GM23338 (cell line): ENCODE data around the gene ABCA4. TPM values are rescaled to one million over a fixed set of nuclear protein-coding genes. Genes with fewer than 3 reads are reported as not detected.
"Not testable (repeated sequence)": the region's sequence is repeated elsewhere in the genome, so short reads cannot be mapped to it uniquely, and the experiment has no call there.

Source experiments
- ATAC-seq: fragments of 200-7000 bp; cut with Tn5 transposase; 3 replicates; pipeline ENCODE4 v1.9.1; 2020
- DNase-seq: peaks from one replicate; pipeline ENCODE4 v3.0.0-alpha.2; 2015; ENCODE audit warnings: low spot score
- H2AFZ ChIP-seq: fragments of 200-600 bp; sonication (generic); 2 replicates; pipeline ENCODE4 v1.8.0; 2016; ENCODE audit warnings: antibody characterized with exemption, mild to moderate bottlenecking, moderate library complexity
- H3F3A ChIP-seq: fragments of 200-600 bp; sonication (generic); replicated peaks from 2 replicates; pipeline ENCODE4 v1.8.0; 2017; ENCODE audit warnings: antibody characterized with exemption, mixed run types, low read depth
- H3K27ac ChIP-seq: fragments of 200-600 bp; sonication (generic); 2 replicates; pipeline ENCODE4 v1.6.1; 2016; ENCODE audit warnings: low read depth
- H3K27me3 ChIP-seq: fragments of 200-600 bp; sonication (generic); 2 replicates; pipeline ENCODE4 v1.8.0; 2016; ENCODE audit warnings: mild to moderate bottlenecking, mixed run types, moderate library complexity; ENCODE audit not compliant: insufficient read depth
- H3K36me3 ChIP-seq: fragments of 200-600 bp; sonication (generic); 2 replicates; pipeline ENCODE4 v1.8.0; 2016; ENCODE audit warnings: mild to moderate bottlenecking; ENCODE audit not compliant: insufficient read depth
- H3K4me1 ChIP-seq: fragments of 200-600 bp; sonication (generic); 2 replicates; pipeline ENCODE4 v1.8.0; 2016; ENCODE audit warnings: mild to moderate bottlenecking, moderate library complexity; ENCODE audit not compliant: insufficient read depth
- H3K4me2 ChIP-seq: fragments of 200-600 bp; sonication (generic); 2 replicates; pipeline ENCODE4 v1.7.1; 2017; ENCODE audit warnings: mixed run types
- H3K4me3 ChIP-seq: fragments of 200-600 bp; sonication (generic); 2 replicates; pipeline ENCODE4 v1.6.1; 2016; ENCODE audit warnings: mixed run types
- H3K79me2 ChIP-seq: fragments of 200-600 bp; sonication (generic); replicated peaks from 2 replicates; pipeline ENCODE4 v1.8.0; 2017; ENCODE audit warnings: mild to moderate bottlenecking; ENCODE audit not compliant: insufficient read depth
- H3K9me2 ChIP-seq: fragments of 200-600 bp; sonication (generic); 2 replicates; pipeline ENCODE4 v1.8.0; 2017; ENCODE audit not compliant: insufficient read depth
- H4K20me1 ChIP-seq: fragments of 200-600 bp; sonication (generic); replicated peaks from 2 replicates; pipeline ENCODE4 v1.8.0; 2017; ENCODE audit warnings: mild to moderate bottlenecking; ENCODE audit not compliant: insufficient read depth
- H3K27ac Mint-ChIP-seq: 2 replicates; pipeline ENCODE4 v1.8.0; 2020; ENCODE audit warnings: inconsistent platforms, mild to moderate bottlenecking, moderate library complexity, mixed read lengths
- H3K27me3 Mint-ChIP-seq: 3 replicates; pipeline ENCODE4 v1.8.0; 2022; ENCODE audit warnings: low read depth, mild to moderate bottlenecking, moderate library complexity, mixed read lengths, inconsistent platforms; ENCODE audit not compliant: insufficient read depth, poor library complexity
- H3K36me3 Mint-ChIP-seq: 3 replicates; pipeline ENCODE4 v1.8.0; 2021; ENCODE audit warnings: low read depth, mild to moderate bottlenecking, inconsistent platforms, moderate library complexity, mixed read lengths
- H3K4me1 Mint-ChIP-seq: 3 replicates; pipeline ENCODE4 v1.8.0; 2020; ENCODE audit warnings: mild to moderate bottlenecking, inconsistent platforms, mixed read lengths
- H3K4me3 Mint-ChIP-seq: 3 replicates; pipeline ENCODE4 v1.8.0; 2021; ENCODE audit warnings: moderate library complexity, mild to moderate bottlenecking, inconsistent platforms, mixed read lengths
- H3K9me3 Mint-ChIP-seq: 3 replicates; pipeline ENCODE4 v1.8.0; 2020; ENCODE audit warnings: moderate library complexity, mild to moderate bottlenecking, inconsistent platforms, mixed read lengths
- CREB1 ChIP-seq: fragments of 250-450 bp; sonication (Bioruptor Pico); IDR thresholded peaks from 2 replicates; pipeline ENCODE4 v1.5.0; 2020; ENCODE audit warnings: low read depth, mild to moderate bottlenecking, moderate library complexity
- EZH2phosphoT487 ChIP-seq: fragments of 200-600 bp; sonication (generic); IDR thresholded peaks from one replicate; pipeline ENCODE4 v1.8.1; 2018; ENCODE audit warnings: antibody characterized with exemption; ENCODE audit not compliant: unreplicated experiment
- JUNB ChIP-seq: IDR thresholded peaks from one replicate; pipeline ENCODE4 v1.6.1; 2016; ENCODE audit warnings: antibody characterized with exemption; ENCODE audit not compliant: unreplicated experiment
- POLR2AphosphoS5 ChIP-seq: IDR thresholded peaks from 2 replicates; pipeline ENCODE4 v1.6.1; 2016; ENCODE audit warnings: antibody characterized with exemption, low read depth
- STAT1 ChIP-seq: IDR thresholded peaks from one replicate; pipeline ENCODE4 v1.6.1; 2016; ENCODE audit warnings: antibody characterized with exemption; ENCODE audit not compliant: unreplicated experiment
- ZNF114 ChIP-seq: fragments of 250-450 bp; sonication (Bioruptor Pico); IDR thresholded peaks from 2 replicates; pipeline ENCODE4 v1.5.0; 2020; ENCODE audit warnings: mild to moderate bottlenecking, moderate library complexity
- ZNF331 ChIP-seq: fragments of 250-450 bp; sonication (Bioruptor Pico); IDR thresholded peaks from 2 replicates; pipeline ENCODE4 v1.5.0; 2020; ENCODE audit warnings: low read depth, mild to moderate bottlenecking, moderate library complexity
- polyA plus RNA-seq: library from polyadenylated mRNA; unstranded; fragments of >200 nt; fragmentation: Nextera tagmentation; extraction: Ambion mirVana; gene quantifications from 2 replicates; pipeline ENCODE4 v1.2.1, GENCODE V29; 2016
- total RNA-seq: library from RNA; depleted of rRNA; stranded (reverse); fragments of >200 nt; shearing (Covaris generic); gene quantifications from 2 replicates; pipeline ENCODE4 v1.2.3, GENCODE V29; 2014
- TF ChIP-seq, protein P1 (sequence below): fragments of 250-450 bp; sonication (Bioruptor Pico); IDR thresholded peaks from 2 replicates; pipeline ENCODE4 v1.5.0; 2020; ENCODE audit warnings: mild to moderate bottlenecking, moderate library complexity
- TF ChIP-seq, protein P2 (sequence below), 2 experiments: fragments of 200-600 bp in 1 of 2; sonication (generic) in 1 of 2; conservative IDR thresholded peaks; 2 replicates each; pipeline versions ENCODE4 v1.5.1 to v1.6.1; 2016 to 2017; ENCODE audit warnings: antibody characterized with exemption in 2 of 2, low read depth in 2 of 2, mild to moderate bottlenecking in 2 of 2, moderate library complexity in 1 of 2

The ABCA4 gene
- total and polyA plus RNA-seq, 2 experiments from 2014 or later = not detected

DNA sequence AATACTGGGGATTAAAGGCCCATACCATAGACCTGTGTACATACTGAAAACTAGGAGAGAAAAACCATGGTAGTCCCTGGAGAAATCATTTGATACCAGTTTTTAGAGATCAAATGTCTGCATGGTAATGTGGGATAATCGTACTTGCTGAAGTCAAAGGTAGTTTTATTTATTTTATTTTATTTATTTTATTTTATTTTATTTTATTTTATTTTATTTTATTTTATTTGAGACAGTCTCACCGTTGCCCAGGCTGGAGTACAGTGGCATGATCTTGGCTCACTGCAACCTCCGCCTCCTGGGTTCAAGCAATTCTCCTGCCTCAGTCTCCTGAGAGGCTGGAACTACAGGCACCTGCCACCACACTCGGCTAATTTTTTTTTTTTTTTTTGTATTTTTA is 122.4 kb downstream of the ABCA4 start:
- not testable (repeated sequence) for H3K27me3 ChIP-seq, H3K36me3 ChIP-seq, H3K9me3 Mint-ChIP-seq, DNase-seq, H3K79me2 ChIP-seq, H3K27me3 Mint-ChIP-seq, H3K4me3 ChIP-seq, H4K20me1 ChIP-seq, H3K4me2 ChIP-seq, ATAC-seq, H3K4me1 ChIP-seq, H2AFZ ChIP-seq, H3K9me2 ChIP-seq, H3K36me3 Mint-ChIP-seq, H3K4me3 Mint-ChIP-seq, H3K4me1 Mint-ChIP-seq, H3F3A ChIP-seq, H3K27ac ChIP-seq, H3K27ac Mint-ChIP-seq

DNA sequence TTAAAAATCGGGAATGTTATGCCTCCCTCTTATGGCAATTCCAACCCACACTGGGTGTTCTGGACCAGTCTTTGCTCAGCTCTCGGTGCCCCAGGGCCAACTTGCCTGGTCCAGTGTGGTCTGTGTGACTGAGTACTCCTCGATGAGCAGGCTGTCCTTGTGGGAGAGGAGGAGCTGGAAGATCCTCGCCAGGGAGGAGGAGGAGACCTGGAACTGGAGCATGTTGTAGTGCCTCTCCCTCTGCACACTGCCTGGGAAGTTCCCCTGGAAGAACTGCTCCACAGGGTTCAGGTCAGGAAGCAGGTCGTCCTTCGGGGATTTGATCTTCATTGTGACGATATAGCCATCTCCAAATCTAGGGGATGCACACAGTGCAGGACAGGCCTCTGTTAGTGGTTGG is 123.2 kb downstream of the ABCA4 start:
- no peaks in the 10 kb centered on the region for H3K79me2 ChIP-seq
- no peaks in the 10 kb centered on the region for H3F3A ChIP-seq
- TF ChIP-seq ZNF331 (CRISPR knock-in tag) (no peak), JUNB (no peak)
- Mint-ChIP-seq H3K4me1 (peaks cover 6% of the 10 kb centered on the region; the same call in 2 of the 3 replicates), H3K27me3 (peaks cover 9% of the 10 kb centered on the region), H3K9me3 (no peaks in the 10 kb centered on the region), H3K36me3 (no peaks in the 10 kb centered on the region; the same call in 2 of the 3 replicates), H3K4me3 (no peak overlapping the region), H3K27ac (no peak overlapping the region)
- no peak overlapping the region; the same call in 1 of the 2 replicates for H2AFZ ChIP-seq
- no peak overlapping the region for H3K4me3 ChIP-seq
- H4K20me1 ChIP-seq = no peaks in the 10 kb centered on the region
- ATAC-seq (no peak), DNase-seq (no peak)
- no peaks in the 10 kb centered on the region for H3K27me3 ChIP-seq
- no peak overlapping the region for H3K27ac ChIP-seq
- no peaks in the 10 kb centered on the region for H3K4me1 ChIP-seq
- H3K36me3 ChIP-seq = no peaks in the 10 kb centered on the region
- no peaks in the 10 kb centered on the region for H3K9me2 ChIP-seq
- H3K4me2 ChIP-seq = no peak overlapping the region

DNA sequence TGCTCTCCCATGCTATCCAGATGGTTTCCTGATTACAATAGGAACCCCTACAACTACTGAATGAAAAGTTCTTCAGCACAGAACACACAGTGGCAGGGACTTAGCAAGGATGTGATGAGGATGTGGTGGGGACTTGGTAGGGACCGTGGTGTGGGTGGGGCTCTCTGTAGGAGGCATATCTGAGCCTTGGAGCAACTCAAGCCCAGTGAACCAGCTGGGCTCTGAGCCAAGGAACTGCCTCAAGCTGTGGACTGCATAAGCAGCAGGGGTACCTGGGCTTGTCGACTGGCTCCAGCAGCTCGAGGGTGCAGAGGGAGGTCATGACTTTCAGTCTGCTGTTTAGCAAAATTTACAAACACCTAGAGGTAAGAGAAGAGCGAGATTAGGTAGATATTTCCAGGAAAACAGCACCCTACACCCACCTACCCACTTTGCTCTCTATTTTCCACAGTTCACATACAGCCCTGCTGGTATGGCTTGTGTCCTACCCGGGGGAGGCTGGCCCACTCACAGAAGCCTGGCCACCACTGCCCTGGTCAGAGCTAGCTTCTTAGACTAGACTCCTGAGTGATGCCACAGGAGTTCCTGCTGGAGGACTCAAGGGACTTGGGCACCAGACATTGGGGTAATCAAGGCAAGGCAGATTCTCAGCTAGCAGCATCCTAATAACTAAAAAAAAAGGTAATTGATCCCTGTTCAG is 125.0 kb downstream of the ABCA4 start:
- Histone ChIP-seq H3K27me3 (no peaks in the 10 kb centered on the region), H3K36me3 (no peaks in the 10 kb centered on the region), H4K20me1 (no peaks in the 10 kb centered on the region), H3K4me3 (no peak overlapping the region), H3K4me2 (no peak overlapping the region), H3K4me1 (no peaks in the 10 kb centered on the region), H3K79me2 (no peaks in the 10 kb centered on the region), H2AFZ (no peak overlapping the region), H3F3A (no peaks in the 10 kb centered on the region), H3K9me2 (no peaks in the 10 kb centered on the region), H3K27ac (no peak overlapping the region)
- Mint-ChIP-seq H3K4me1 (peaks cover 6% of the 10 kb centered on the region; the same call in 1 of the 3 replicates), H3K4me3 (no peak overlapping the region), H3K36me3 (no peaks in the 10 kb centered on the region), H3K9me3 (no peaks in the 10 kb centered on the region), H3K27me3 (peaks cover 7% of the 10 kb centered on the region), H3K27ac (no peak overlapping the region)
- DNase-seq (no peak), ATAC-seq (no peak)
- no peak for TF ChIP-seq CREB1 (CRISPR knock-in tag)
- TF ChIP-seq POLR2AphosphoS5 = no peak
- no peak for TF ChIP-seq JUNB
- TF ChIP-seq, protein P1, sequence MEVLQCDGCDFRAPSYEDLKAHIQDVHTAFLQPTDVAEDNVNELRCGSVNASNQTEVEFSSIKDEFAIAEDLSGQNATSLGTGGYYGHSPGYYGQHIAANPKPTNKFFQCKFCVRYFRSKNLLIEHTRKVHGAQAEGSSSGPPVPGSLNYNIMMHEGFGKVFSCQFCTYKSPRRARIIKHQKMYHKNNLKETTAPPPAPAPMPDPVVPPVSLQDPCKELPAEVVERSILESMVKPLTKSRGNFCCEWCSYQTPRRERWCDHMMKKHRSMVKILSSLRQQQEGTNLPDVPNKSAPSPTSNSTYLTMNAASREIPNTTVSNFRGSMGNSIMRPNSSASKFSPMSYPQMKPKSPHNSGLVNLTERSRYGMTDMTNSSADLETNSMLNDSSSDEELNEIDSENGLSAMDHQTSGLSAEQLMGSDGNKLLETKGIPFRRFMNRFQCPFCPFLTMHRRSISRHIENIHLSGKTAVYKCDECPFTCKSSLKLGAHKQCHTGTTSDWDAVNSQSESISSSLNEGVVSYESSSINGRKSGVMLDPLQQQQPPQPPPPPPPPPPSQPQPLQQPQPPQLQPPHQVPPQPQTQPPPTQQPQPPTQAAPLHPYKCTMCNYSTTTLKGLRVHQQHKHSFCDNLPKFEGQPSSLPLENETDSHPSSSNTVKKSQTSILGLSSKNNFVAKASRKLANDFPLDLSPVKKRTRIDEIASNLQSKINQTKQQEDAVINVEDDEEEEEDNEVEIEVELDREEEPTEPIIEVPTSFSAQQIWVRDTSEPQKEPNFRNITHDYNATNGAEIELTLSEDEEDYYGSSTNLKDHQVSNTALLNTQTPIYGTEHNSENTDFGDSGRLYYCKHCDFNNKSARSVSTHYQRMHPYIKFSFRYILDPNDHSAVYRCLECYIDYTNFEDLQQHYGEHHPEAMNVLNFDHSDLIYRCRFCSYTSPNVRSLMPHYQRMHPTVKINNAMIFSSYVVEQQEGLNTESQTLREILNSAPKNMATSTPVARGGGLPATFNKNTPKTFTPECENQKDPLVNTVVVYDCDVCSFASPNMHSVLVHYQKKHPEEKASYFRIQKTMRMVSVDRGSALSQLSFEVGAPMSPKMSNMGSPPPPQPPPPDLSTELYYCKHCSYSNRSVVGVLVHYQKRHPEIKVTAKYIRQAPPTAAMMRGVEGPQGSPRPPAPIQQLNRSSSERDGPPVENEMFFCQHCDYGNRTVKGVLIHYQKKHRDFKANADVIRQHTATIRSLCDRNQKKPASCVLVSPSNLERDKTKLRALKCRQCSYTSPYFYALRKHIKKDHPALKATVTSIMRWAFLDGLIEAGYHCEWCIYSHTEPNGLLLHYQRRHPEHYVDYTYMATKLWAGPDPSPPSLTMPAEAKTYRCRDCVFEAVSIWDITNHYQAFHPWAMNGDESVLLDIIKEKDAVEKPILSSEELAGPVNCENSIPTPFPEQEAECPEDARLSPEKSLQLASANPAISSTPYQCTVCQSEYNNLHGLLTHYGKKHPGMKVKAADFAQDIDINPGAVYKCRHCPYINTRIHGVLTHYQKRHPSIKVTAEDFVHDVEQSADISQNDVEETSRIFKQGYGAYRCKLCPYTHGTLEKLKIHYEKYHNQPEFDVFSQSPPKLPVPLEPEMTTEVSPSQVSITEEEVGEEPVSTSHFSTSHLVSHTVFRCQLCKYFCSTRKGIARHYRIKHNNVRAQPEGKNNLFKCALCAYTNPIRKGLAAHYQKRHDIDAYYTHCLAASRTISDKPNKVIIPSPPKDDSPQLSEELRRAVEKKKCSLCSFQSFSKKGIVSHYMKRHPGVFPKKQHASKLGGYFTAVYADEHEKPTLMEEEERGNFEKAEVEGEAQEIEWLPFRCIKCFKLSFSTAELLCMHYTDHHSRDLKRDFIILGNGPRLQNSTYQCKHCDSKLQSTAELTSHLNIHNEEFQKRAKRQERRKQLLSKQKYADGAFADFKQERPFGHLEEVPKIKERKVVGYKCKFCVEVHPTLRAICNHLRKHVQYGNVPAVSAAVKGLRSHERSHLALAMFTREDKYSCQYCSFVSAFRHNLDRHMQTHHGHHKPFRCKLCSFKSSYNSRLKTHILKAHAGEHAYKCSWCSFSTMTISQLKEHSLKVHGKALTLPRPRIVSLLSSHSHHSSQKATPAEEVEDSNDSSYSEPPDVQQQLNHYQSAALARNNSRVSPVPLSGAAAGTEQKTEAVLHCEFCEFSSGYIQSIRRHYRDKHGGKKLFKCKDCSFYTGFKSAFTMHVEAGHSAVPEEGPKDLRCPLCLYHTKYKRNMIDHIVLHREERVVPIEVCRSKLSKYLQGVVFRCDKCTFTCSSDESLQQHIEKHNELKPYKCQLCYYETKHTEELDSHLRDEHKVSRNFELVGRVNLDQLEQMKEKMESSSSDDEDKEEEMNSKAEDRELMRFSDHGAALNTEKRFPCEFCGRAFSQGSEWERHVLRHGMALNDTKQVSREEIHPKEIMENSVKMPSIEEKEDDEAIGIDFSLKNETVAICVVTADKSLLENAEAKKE (CRISPR knock-in tag) = no peak
- no peak for TF ChIP-seq EZH2phosphoT487
- TF ChIP-seq ZNF331 (CRISPR knock-in tag) = no peak
- TF ChIP-seq, protein P2, sequence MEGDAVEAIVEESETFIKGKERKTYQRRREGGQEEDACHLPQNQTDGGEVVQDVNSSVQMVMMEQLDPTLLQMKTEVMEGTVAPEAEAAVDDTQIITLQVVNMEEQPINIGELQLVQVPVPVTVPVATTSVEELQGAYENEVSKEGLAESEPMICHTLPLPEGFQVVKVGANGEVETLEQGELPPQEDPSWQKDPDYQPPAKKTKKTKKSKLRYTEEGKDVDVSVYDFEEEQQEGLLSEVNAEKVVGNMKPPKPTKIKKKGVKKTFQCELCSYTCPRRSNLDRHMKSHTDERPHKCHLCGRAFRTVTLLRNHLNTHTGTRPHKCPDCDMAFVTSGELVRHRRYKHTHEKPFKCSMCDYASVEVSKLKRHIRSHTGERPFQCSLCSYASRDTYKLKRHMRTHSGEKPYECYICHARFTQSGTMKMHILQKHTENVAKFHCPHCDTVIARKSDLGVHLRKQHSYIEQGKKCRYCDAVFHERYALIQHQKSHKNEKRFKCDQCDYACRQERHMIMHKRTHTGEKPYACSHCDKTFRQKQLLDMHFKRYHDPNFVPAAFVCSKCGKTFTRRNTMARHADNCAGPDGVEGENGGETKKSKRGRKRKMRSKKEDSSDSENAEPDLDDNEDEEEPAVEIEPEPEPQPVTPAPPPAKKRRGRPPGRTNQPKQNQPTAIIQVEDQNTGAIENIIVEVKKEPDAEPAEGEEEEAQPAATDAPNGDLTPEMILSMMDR (conservative IDR thresholded peaks at IDR 0.05; ENCODE audit: low read depth in 2 of 2) = no peak
- TF ChIP-seq STAT1 = no peak
- TF ChIP-seq ZNF114 (CRISPR knock-in tag) = no peak
